CD8-positive, alpha-beta memory T cell (primary cell): ENCODE measurements around the gene SPATS2L. TPM values are rescaled to one million over a fixed set of nuclear protein-coding genes. Genes with fewer than 3 reads are reported as not detected.

Experiments
- CTCF ChIA-PET: fragments of 350-600 bp; sonication (Branson Sonifier 250); formaldehyde crosslinking; loops from one replicate; lab custom pipeline; 2021; ENCODE audit warnings: antibody characterized with exemption; lab: Charles Lee
- POLR2A ChIA-PET: fragments of 350-600 bp; sonication (Branson Sonifier 250); formaldehyde crosslinking; loops from one replicate; lab custom pipeline; 2021; ENCODE audit warnings: antibody characterized with exemption; lab: Charles Lee
- DNase-seq, 5 donors: peaks; one replicate each; pipeline versions ENCODE4 v3.0.0 to v3.0.0-alpha.2; 2020 to 2022; ENCODE audit warnings: mixed read lengths in 1 of 5
- H3K27ac ChIP-seq: one replicate; pipeline ENCODE4 v1.7.0; 2013; ENCODE audit warnings: low read depth, mild to moderate bottlenecking, low read length, moderate library complexity
- H3K27me3 ChIP-seq: 2 replicates; pipeline ENCODE4 v1.7.0; 2013; ENCODE audit warnings: low read length, mild to moderate bottlenecking; ENCODE audit not compliant: insufficient read depth, poor library complexity, severe bottlenecking
- H3K36me3 ChIP-seq: 2 replicates; pipeline ENCODE4 v1.7.0; 2013; ENCODE audit warnings: mild to moderate bottlenecking, low read length, moderate library complexity; ENCODE audit not compliant: insufficient read depth
- H3K4me1 ChIP-seq: 2 replicates; pipeline ENCODE4 v1.7.0; 2013; ENCODE audit warnings: mild to moderate bottlenecking, low read length, moderate library complexity; ENCODE audit not compliant: insufficient read depth
- H3K4me3 ChIP-seq: 2 replicates; pipeline ENCODE4 v1.7.0; 2013; ENCODE audit warnings: mild to moderate bottlenecking, low read length
- H3K9me3 ChIP-seq: 2 replicates; pipeline ENCODE4 v1.7.0; 2013; ENCODE audit warnings: mild to moderate bottlenecking, low read length
- H3K27ac Mint-ChIP-seq, 8 donors: one replicate each; pipeline ENCODE4 v1.8.0; 2020 to 2021; ENCODE audit warnings: mixed read lengths in 8 of 8, mild to moderate bottlenecking in 6 of 8, inconsistent platforms in 3 of 8, moderate library complexity in 3 of 8
- H3K27me3 Mint-ChIP-seq, 2 donors: one replicate each; pipeline ENCODE4 v1.8.0; 2020 to 2021; ENCODE audit warnings: mixed read lengths in 2 of 2, mild to moderate bottlenecking in 1 of 2, moderate library complexity in 1 of 2
- H3K36me3 Mint-ChIP-seq, 3 donors: one replicate each; pipeline ENCODE4 v1.8.0; 2020 to 2021; ENCODE audit warnings: mixed read lengths in 3 of 3, inconsistent platforms in 1 of 3, mild to moderate bottlenecking in 1 of 3
- H3K4me1 Mint-ChIP-seq, 3 donors: one replicate each; pipeline ENCODE4 v1.8.0; 2020 to 2021; ENCODE audit warnings: mixed read lengths in 3 of 3, inconsistent platforms in 1 of 3, mild to moderate bottlenecking in 1 of 3
- H3K4me3 Mint-ChIP-seq, 7 donors: one replicate each; pipeline ENCODE4 v1.8.0; 2020 to 2021; ENCODE audit warnings: mixed read lengths in 7 of 7, mild to moderate bottlenecking in 6 of 7, moderate library complexity in 4 of 7, inconsistent platforms in 2 of 7
- H3K9me3 Mint-ChIP-seq, 5 donors: one replicate each; pipeline ENCODE4 v1.8.0; 2020 to 2022; ENCODE audit warnings: mixed read lengths in 5 of 5, mild to moderate bottlenecking in 3 of 5, moderate library complexity in 2 of 5, inconsistent platforms in 1 of 5
- polyA plus RNA-seq: library from polyadenylated mRNA; unstranded; fragments of 300-500 nt; fragmentation: Illumina TruSeq; gene quantifications from one replicate; pipeline ENCODE4 v1.2.3, GENCODE V29; 2021
- total RNA-seq, 2 experiments: library from RNA; stranded (reverse); gene quantifications; one replicate each; pipeline ENCODE4 v1.2.3, GENCODE V29; 2021

The SPATS2L gene
- total and polyA plus RNA-seq, 3 experiments from 2014 or later: 11.3 to 22.2 (median 21.8) TPM

- Mint-ChIP-seq H3K9me3 (no peaks in the 10 kb centered on the region), H3K36me3 (peaks cover 0 to 4% (median 0%) of the 10 kb centered on the region in 3 donors), H3K4me3 (peak within 1 kb of the TSS; percentile 91 to 98 (median 92)), H3K27ac (peak within 1 kb of the TSS; percentile 51 to 93 (median 80)), H3K27me3 (peaks cover 0 to 3% of the 10 kb centered on the region in 2 donors), H3K4me1 (peaks cover 12 to 16% (median 14%) of the 10 kb centered on the region in 3 donors)
- H3K4me3 ChIP-seq: peak within 1 kb of the TSS; percentile 91
- no peaks in the 10 kb centered on the region for H3K36me3 ChIP-seq
- peak; percentile 93 to 96 (median 94) for DNase-seq
- ChIA-PET POLR2A (interaction anchor here (0.6 to 2.0 kb wide), 2 partner anchors 16 to 110 kb away, joined by 3 to 8 read pairs; partner anchors contain the start of gene KCTD18), CTCF (interaction anchor here (1.4 to 3.5 kb wide), 3 partner anchors 10 to 17 kb away, joined by 6 to 8 read pairs (median 6); partner anchors contain the start of gene KCTD18)
- H3K27me3 ChIP-seq: no peaks in the 10 kb centered on the region
- no peaks in the 10 kb centered on the region for H3K9me3 ChIP-seq
- H3K27ac ChIP-seq: peak within 1 kb of the TSS; percentile 48
- peaks cover 10% of the 10 kb centered on the region for H3K4me1 ChIP-seq
Measured at GRCh38 chr2:200525882-200526651, 219.6 kb downstream of the SPATS2L start, which contains the start of gene SGO2. SGO2 (plus strand) TSS chr2:200526207; CDS start chr2:200532976, 6,769 bp downstream.

DNA sequence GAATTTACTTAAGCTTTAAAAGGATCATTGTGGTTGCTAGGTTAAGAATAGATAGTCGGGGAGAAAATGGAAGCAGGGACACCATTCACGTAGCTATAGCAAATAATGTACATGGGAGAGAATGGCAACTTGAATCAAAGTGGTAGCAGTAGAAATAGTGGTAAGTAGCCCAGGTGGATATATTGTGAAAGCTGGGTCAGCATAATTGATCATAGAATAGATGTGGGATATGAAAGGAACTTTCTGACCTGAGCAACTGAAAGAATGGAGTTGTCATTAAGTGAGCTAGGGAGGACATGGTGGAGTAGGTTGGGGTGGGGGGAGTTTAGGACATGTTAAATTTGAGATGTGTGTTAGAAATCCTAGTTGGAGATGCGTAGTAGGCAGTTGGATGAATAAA lies 221.7 kb downstream of the SPATS2L start:
- H3K36me3 Mint-ChIP-seq: peaks cover 0 to 4% (median 0%) of the 10 kb centered on the region in 3 donors
- Histone ChIP-seq H3K27ac (no peak overlapping the region), H3K4me3 (no peak overlapping the region), H3K36me3 (no peaks in the 10 kb centered on the region), H3K4me1 (peaks cover 10% of the 10 kb centered on the region), H3K9me3 (no peaks in the 10 kb centered on the region), H3K27me3 (no peaks in the 10 kb centered on the region)
- no peak overlapping the region for H3K27ac Mint-ChIP-seq
- DNase-seq: no peak
- ChIA-PET POLR2A (no interaction called here), CTCF (no interaction called here)
- H3K27me3 Mint-ChIP-seq: peaks cover 0 to 2% of the 10 kb centered on the region in 2 donors
- H3K4me3 Mint-ChIP-seq: no peak overlapping the region
- peaks cover 12 to 16% (median 14%) of the 10 kb centered on the region in 3 donors for H3K4me1 Mint-ChIP-seq
- H3K9me3 Mint-ChIP-seq: no peaks in the 10 kb centered on the region

Other genes with a start within 250 kb of the SPATS2L start
- gene KCTD18, start 203.4 kb downstream of the SPATS2L start, total RNA-seq: 10 to 100 TPM; 14.5 to 15.3 TPM
- 14.7 TPM for gene KCTD18, start 203.4 kb downstream of the SPATS2L start, polyA plus RNA-seq
- gene SGO2, start 219.5 kb downstream of the SPATS2L start, total RNA-seq: 10 to 100 TPM; 18.6 to 19.9 TPM
- gene SGO2, start 219.5 kb downstream of the SPATS2L start, polyA plus RNA-seq: 3.5 TPM